Measurements from ENCODE around the gene NEK5. TPM values are rescaled to one million over a fixed set of nuclear protein-coding genes. Genes with fewer than 3 reads are reported as not detected.

NEK5 gene
- total RNA-seq, 1 donor from 2014 or later = 0.97 TPM

GRCh38 chr13:51998723-51999509, 130.0 kb downstream of the NEK5 start:
- Mint-ChIP-seq H3K4me1 (ENCODE audit: unreplicated experiment) (peaks cover 20% of the 10 kb centered on the region), H3K36me3 (ENCODE audit: low read depth, unreplicated experiment) (peaks cover 4% of the 10 kb centered on the region), H3K4me3 (ENCODE audit: unreplicated experiment) (no peak overlapping the region), H3K9me3 (ENCODE audit: unreplicated experiment) (no peaks in the 10 kb centered on the region), H3K27ac (ENCODE audit: unreplicated experiment) (no peak overlapping the region), H3K27me3 (ENCODE audit: unreplicated experiment) (peaks cover 7% of the 10 kb centered on the region)
- no peak for TF ChIP-seq CTCF (IDR thresholded peaks at IDR 0.05; ENCODE audit: unreplicated experiment)
- DNase-seq (ENCODE audit: low spot score) = no peak

GRCh38 chr13:51997641-51998330, 131.1 kb downstream of the NEK5 start:
- DNase-seq (ENCODE audit: low spot score) = no peak
- Mint-ChIP-seq H3K9me3 (ENCODE audit: unreplicated experiment) (no peaks in the 10 kb centered on the region), H3K27me3 (ENCODE audit: unreplicated experiment) (peaks cover 7% of the 10 kb centered on the region), H3K4me3 (ENCODE audit: unreplicated experiment) (no peak overlapping the region), H3K36me3 (ENCODE audit: low read depth, unreplicated experiment) (no peaks in the 10 kb centered on the region), H3K4me1 (ENCODE audit: unreplicated experiment) (peaks cover 20% of the 10 kb centered on the region), H3K27ac (ENCODE audit: unreplicated experiment) (no peak overlapping the region)
- no peak for TF ChIP-seq CTCF (IDR thresholded peaks at IDR 0.05; ENCODE audit: unreplicated experiment)

- H3K27ac Mint-ChIP-seq (ENCODE audit: unreplicated experiment) = no peak overlapping the region
- H3K9me3 Mint-ChIP-seq (ENCODE audit: unreplicated experiment) = no peaks in the 10 kb centered on the region
- peaks cover 20% of the 10 kb centered on the region for H3K4me1 Mint-ChIP-seq (ENCODE audit: unreplicated experiment)
- no peak for TF ChIP-seq CTCF (IDR thresholded peaks at IDR 0.05; ENCODE audit: unreplicated experiment)
- peaks cover 7% of the 10 kb centered on the region for H3K27me3 Mint-ChIP-seq (ENCODE audit: unreplicated experiment)
- H3K4me3 Mint-ChIP-seq (ENCODE audit: unreplicated experiment) = no peak overlapping the region
- no peaks in the 10 kb centered on the region for H3K36me3 Mint-ChIP-seq (ENCODE audit: low read depth, unreplicated experiment)
- DNase-seq (ENCODE audit: low spot score) = no peak
These were observed 131.7 kb downstream of the NEK5 start for GRCh38 chr13:51997186-51997585.

- Mint-ChIP-seq H3K4me1 (ENCODE audit: unreplicated experiment) (peaks cover 20% of the 10 kb centered on the region), H3K27ac (ENCODE audit: unreplicated experiment) (no peak overlapping the region), H3K4me3 (ENCODE audit: unreplicated experiment) (no peak overlapping the region), H3K27me3 (ENCODE audit: unreplicated experiment) (peaks cover 7% of the 10 kb centered on the region), H3K9me3 (ENCODE audit: unreplicated experiment) (no peaks in the 10 kb centered on the region), H3K36me3 (ENCODE audit: low read depth, unreplicated experiment) (no peaks in the 10 kb centered on the region)
- DNase-seq (ENCODE audit: low spot score) = no peak
- TF ChIP-seq CTCF (IDR thresholded peaks at IDR 0.05; ENCODE audit: unreplicated experiment) = no peak
These were observed 132.2 kb downstream of the NEK5 start for GRCh38 chr13:51996641-51997040.
